MM.1S (cell line): Measurements from ENCODE around the gene ISG15.

Experiments
- DNase-seq: peaks from one replicate; pipeline ENCODE4 v3.0.0-alpha.2; 2015
- H2AFZ ChIP-seq: fragments of 300-600 bp; sonication (generic); 2 replicates; pipeline ENCODE4 v1.6.0; 2016; ENCODE audit warnings: antibody characterized with exemption, low read length
- H3F3A ChIP-seq: fragments of 300-600 bp; sonication (generic); 2 replicates; pipeline ENCODE4 v1.6.1; 2016; ENCODE audit warnings: mild to moderate bottlenecking, antibody characterized with exemption, low read length, moderate library complexity, mixed read lengths; ENCODE audit not compliant: insufficient read depth
- H3K27ac ChIP-seq: fragments of 300-600 bp; sonication (generic); 2 replicates; pipeline ENCODE4 v1.5.1; 2016; ENCODE audit warnings: mild to moderate bottlenecking, low read length
- H3K27me3 ChIP-seq: fragments of 300-600 bp; sonication (generic); replicated peaks from 2 replicates; pipeline ENCODE4 v1.6.0; 2016; ENCODE audit warnings: low read length; ENCODE audit not compliant: insufficient read depth
- H3K36me3 ChIP-seq: fragments of 300-600 bp; sonication (generic); replicated peaks from 2 replicates; pipeline ENCODE4 v1.6.1; 2016; ENCODE audit warnings: mild to moderate bottlenecking, low read length, mixed read lengths; ENCODE audit not compliant: insufficient read depth
- H3K4me1 ChIP-seq: fragments of 300-600 bp; sonication (generic); 2 replicates; pipeline ENCODE4 v1.6.1; 2016; ENCODE audit warnings: low read length, mixed read lengths
- H3K4me2 ChIP-seq: fragments of 300-600 bp; sonication (generic); 2 replicates; pipeline ENCODE4 v1.6.0; 2016; ENCODE audit warnings: low read depth, low read length
- H3K4me3 ChIP-seq: fragments of 300-600 bp; sonication (generic); 2 replicates; pipeline ENCODE4 v1.5.1; 2016; ENCODE audit warnings: low read length, mixed read lengths
- H3K79me2 ChIP-seq: fragments of 300-600 bp; sonication (generic); 2 replicates; pipeline ENCODE4 v1.6.1; 2016; ENCODE audit warnings: mixed run types, low read length, mixed read lengths
- H3K9ac ChIP-seq: fragments of 300-600 bp; sonication (generic); 2 replicates; pipeline ENCODE4 v1.6.1; 2016; ENCODE audit warnings: low read length, mixed read lengths
- H3K9me2 ChIP-seq: fragments of 300-600 bp; sonication (generic); replicated peaks from 2 replicates; pipeline ENCODE4 v1.6.1; 2016; ENCODE audit warnings: mild to moderate bottlenecking, low read length, mixed read lengths; ENCODE audit not compliant: insufficient read depth
- H3K9me3 ChIP-seq: fragments of 300-600 bp; sonication (generic); replicated peaks from 2 replicates; pipeline ENCODE4 v1.6.1; 2016; ENCODE audit warnings: mild to moderate bottlenecking, low read length, mixed read lengths; ENCODE audit not compliant: insufficient read depth
- H4K20me1 ChIP-seq: fragments of 300-600 bp; sonication (generic); 2 replicates; pipeline ENCODE4 v1.6.1; 2016; ENCODE audit warnings: mild to moderate bottlenecking, low read length, moderate library complexity, mixed read lengths; ENCODE audit not compliant: insufficient read depth
- EZH2 ChIP-seq: fragments of 300-600 bp; sonication (generic); optimal IDR thresholded peaks from 2 replicates; pipeline ENCODE3; 2017; ENCODE audit warnings: low read depth, mild to moderate bottlenecking, antibody characterized with exemption, low read length, mixed read lengths
- EZH2phosphoT487 ChIP-seq: fragments of 300-600 bp; sonication (generic); IDR thresholded peaks from 2 replicates; pipeline ENCODE4 v1.6.1; 2018; ENCODE audit warnings: antibody characterized with exemption, low read length
- TF ChIP-seq, protein P1 (sequence below): fragments of 300-600 bp; sonication (generic); IDR thresholded peaks from 2 replicates; pipeline ENCODE4 v1.5.1; 2016; ENCODE audit warnings: antibody characterized with exemption, low read length, mixed read lengths

The ISG15 gene

DNA sequence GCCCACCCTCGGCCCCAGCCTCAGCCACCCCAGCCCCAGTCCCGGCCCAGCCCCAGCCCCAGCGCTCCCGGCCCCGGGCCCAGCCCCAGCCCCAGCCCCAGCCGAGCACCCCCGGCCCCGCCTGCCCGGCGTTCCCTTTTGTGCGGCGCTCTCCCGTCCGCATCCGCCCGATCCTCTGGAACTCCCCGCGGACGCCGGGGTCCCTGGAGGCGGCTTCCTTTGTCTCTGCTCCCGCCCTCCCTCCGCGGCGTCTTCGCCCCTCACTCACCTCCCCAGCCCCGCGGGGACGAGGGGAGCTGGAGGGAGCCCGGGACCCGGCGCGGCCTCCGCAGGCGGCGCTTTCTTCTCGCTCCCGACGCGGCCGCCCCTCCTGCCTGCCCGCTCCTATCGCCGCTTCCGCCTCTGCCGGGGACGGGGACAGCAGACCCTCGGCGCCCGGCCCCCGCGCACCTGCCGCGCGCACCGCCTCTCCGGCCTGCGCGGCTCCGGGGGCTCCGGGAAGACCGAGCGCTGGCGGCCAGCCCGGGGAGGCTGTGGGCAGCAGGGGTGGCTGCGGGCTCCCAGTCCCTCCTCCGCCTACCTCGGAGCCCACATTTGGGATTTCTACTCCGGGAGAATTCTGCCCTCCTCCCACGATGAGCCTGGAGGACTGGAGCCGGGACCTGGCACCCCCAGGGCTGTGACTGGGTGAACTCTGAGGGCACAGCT is 20.6 kb downstream of the ISG15 start:
- no peak overlapping the region for H3K9ac ChIP-seq
- H3F3A ChIP-seq = no peaks in the 10 kb centered on the region
- no peak overlapping the region for H2AFZ ChIP-seq
- H3K36me3 ChIP-seq = no peaks in the 10 kb centered on the region
- H3K4me3 ChIP-seq = no peak overlapping the region
- TF ChIP-seq, protein P1, sequence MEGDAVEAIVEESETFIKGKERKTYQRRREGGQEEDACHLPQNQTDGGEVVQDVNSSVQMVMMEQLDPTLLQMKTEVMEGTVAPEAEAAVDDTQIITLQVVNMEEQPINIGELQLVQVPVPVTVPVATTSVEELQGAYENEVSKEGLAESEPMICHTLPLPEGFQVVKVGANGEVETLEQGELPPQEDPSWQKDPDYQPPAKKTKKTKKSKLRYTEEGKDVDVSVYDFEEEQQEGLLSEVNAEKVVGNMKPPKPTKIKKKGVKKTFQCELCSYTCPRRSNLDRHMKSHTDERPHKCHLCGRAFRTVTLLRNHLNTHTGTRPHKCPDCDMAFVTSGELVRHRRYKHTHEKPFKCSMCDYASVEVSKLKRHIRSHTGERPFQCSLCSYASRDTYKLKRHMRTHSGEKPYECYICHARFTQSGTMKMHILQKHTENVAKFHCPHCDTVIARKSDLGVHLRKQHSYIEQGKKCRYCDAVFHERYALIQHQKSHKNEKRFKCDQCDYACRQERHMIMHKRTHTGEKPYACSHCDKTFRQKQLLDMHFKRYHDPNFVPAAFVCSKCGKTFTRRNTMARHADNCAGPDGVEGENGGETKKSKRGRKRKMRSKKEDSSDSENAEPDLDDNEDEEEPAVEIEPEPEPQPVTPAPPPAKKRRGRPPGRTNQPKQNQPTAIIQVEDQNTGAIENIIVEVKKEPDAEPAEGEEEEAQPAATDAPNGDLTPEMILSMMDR = no peak
- TF ChIP-seq EZH2phosphoT487 = no peak
- no peak for TF ChIP-seq EZH2
- no peaks in the 10 kb centered on the region for H3K4me1 ChIP-seq
- H4K20me1 ChIP-seq = no peaks in the 10 kb centered on the region
- peaks cover 69% of the 10 kb centered on the region for H3K27me3 ChIP-seq
- no peaks in the 10 kb centered on the region for H3K9me2 ChIP-seq
- H3K4me2 ChIP-seq = no peak overlapping the region
- no peaks in the 10 kb centered on the region for H3K9me3 ChIP-seq
- no peak overlapping the region for H3K27ac ChIP-seq
- H3K79me2 ChIP-seq = no peaks in the 10 kb centered on the region
- DNase-seq = no peak

DNA sequence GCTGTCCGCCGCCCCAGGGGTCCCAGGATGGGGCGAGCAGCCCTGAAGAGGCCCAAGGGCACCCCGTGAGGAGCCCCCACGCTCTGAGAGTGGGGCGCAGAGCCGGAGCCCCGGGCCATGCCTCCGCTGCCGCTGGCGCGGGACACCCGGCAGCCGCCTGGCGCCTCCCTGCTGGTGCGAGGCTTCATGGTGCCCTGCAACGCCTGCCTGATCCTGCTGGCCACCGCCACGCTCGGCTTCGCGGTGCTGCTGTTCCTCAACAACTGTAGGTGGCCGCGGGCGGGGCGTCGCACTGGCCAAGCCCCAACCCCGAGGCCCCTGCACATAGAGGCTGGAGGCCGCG is 21.1 kb downstream of the ISG15 start:
- Histone ChIP-seq H3K36me3 (no peaks in the 10 kb centered on the region), H4K20me1 (no peaks in the 10 kb centered on the region), H3K9me2 (no peaks in the 10 kb centered on the region), H2AFZ (no peak overlapping the region), H3K9ac (no peak overlapping the region), H3K27me3 (peaks cover 74% of the 10 kb centered on the region), H3K27ac (no peak overlapping the region), H3K4me1 (no peaks in the 10 kb centered on the region), H3K79me2 (no peaks in the 10 kb centered on the region), H3F3A (no peaks in the 10 kb centered on the region), H3K4me2 (no peak overlapping the region), H3K4me3 (no peak overlapping the region), H3K9me3 (no peaks in the 10 kb centered on the region)
- no peak for DNase-seq
- no peak for TF ChIP-seq EZH2
- no peak for TF ChIP-seq EZH2phosphoT487
- TF ChIP-seq, protein P1 = no peak

- H2AFZ ChIP-seq = no peak overlapping the region
- no peaks in the 10 kb centered on the region for H3K36me3 ChIP-seq
- H3K9me3 ChIP-seq = no peaks in the 10 kb centered on the region
- TF ChIP-seq, protein P1 = no peak
- no peak for TF ChIP-seq EZH2
- peaks cover 85% of the 10 kb centered on the region for H3K27me3 ChIP-seq
- DNase-seq = no peak
- no peak overlapping the region for H3K4me3 ChIP-seq
- H3K9ac ChIP-seq = no peak overlapping the region
- H3K4me1 ChIP-seq = no peaks in the 10 kb centered on the region
- no peaks in the 10 kb centered on the region for H3K79me2 ChIP-seq
- no peaks in the 10 kb centered on the region for H4K20me1 ChIP-seq
- no peak overlapping the region for H3K4me2 ChIP-seq
- no peak overlapping the region for H3K27ac ChIP-seq
- no peaks in the 10 kb centered on the region for H3K9me2 ChIP-seq
- H3F3A ChIP-seq = no peaks in the 10 kb centered on the region
Observed at GRCh38 chr1:1035291-1035943, 22.1 kb downstream of the ISG15 start.
